ENCODE results near the gene DES. TPM values are rescaled to one million over a fixed set of nuclear protein-coding genes. Genes with fewer than 3 reads are reported as not detected.

Gene DES
- total and polyA plus RNA-seq, 2 of the 4 experiments (the other 2 are of a cell fraction) = 4.3 to 4.9 TPM

DNA sequence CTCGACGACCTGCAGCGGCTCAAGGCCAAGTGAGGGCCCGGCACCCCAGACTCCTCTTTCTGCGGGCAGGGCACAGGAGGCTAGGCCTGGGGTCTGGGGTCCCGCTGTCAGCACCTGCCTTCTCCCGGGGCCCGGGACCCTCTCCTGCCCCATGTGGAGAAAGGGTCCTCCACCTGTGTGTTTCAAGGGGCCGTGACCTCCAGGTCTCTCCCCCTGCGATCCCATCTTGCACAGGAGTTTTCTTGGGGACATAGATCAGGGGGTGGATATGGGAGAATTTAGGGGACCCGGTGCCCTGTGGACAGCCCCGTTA is 791 bp downstream of the DES start:
- H2BK15ac ChIP-seq (ENCODE audit: low read depth, low read length) = no peak overlapping the region
- H3K4me2 ChIP-seq (ENCODE audit: low read depth, low read length) = no peak overlapping the region
- H3K23ac ChIP-seq (ENCODE audit: low read depth, low read length) = no peak overlapping the region
- H3K14ac ChIP-seq (replicated peaks; ENCODE audit: low read depth, low read length) = no peak overlapping the region
- no peaks in the 10 kb centered on the region for H3K9me3 ChIP-seq (ENCODE audit: control insufficient read depth, insufficient read depth, low read length)
- H4K91ac ChIP-seq (ENCODE audit: insufficient read depth, low read depth, low read length) = no peak overlapping the region
- H3K9me1 ChIP-seq (ENCODE audit: insufficient read depth, low read length) = 0 out of 2 replicates have a peak, but pooled peaks cover 5% of the 10 kb centered on the region
- TF ChIP-seq, protein P1, sequence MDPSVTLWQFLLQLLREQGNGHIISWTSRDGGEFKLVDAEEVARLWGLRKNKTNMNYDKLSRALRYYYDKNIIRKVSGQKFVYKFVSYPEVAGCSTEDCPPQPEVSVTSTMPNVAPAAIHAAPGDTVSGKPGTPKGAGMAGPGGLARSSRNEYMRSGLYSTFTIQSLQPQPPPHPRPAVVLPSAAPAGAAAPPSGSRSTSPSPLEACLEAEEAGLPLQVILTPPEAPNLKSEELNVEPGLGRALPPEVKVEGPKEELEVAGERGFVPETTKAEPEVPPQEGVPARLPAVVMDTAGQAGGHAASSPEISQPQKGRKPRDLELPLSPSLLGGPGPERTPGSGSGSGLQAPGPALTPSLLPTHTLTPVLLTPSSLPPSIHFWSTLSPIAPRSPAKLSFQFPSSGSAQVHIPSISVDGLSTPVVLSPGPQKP (IDR thresholded peaks at IDR 0.05; ENCODE audit: borderline replicate concordance, low read depth, low read length) = no peak
- no peak for TF ChIP-seq CEBPB (IDR thresholded peaks at IDR 0.05; ENCODE audit: low read depth, low read length)
- TF ChIP-seq RFX5 (IDR thresholded peaks at IDR 0.05; ENCODE audit: low read depth, low read length) = no peak
- no peak for TF ChIP-seq MXI1 (IDR thresholded peaks at IDR 0.05; ENCODE audit: borderline replicate concordance, low read depth, low read length)
- TF ChIP-seq MAZ (IDR thresholded peaks at IDR 0.05; ENCODE audit: borderline replicate concordance, low read depth, low read length) = no peak
- no peak for TF ChIP-seq SMC3 (IDR thresholded peaks at IDR 0.05; ENCODE audit: low read depth, low read length)
- no peak for TF ChIP-seq BHLHE40 (IDR thresholded peaks at IDR 0.05; ENCODE audit: low read depth, low read length)
- peak overlapping the region; percentile 29 for H2AFZ ChIP-seq (replicated peaks; ENCODE audit: low read length, poor library complexity)
- dilution Hi-C loops (cut with HindIII; ENCODE audit: low sequenced_read_pairs, unreplicated experiment) = no loop called here
- no peak overlapping the region for H2BK120ac ChIP-seq (ENCODE audit: low read depth, low read length)
- in situ Hi-C loops (cut with MboI; ENCODE audit: low sequenced_read_pairs) = no loop called here
- no peak overlapping the region for H3K18ac ChIP-seq (ENCODE audit: low read depth, low read length)
- H3K56ac ChIP-seq (ENCODE audit: extremely low read depth, insufficient read depth, low read length) = no peak overlapping the region
- H3K27me3 ChIP-seq (ENCODE audit: control insufficient read depth, insufficient read depth, low read length) = peaks cover 6% of the 10 kb centered on the region
- no peak overlapping the region for H3K4ac ChIP-seq (ENCODE audit: low read depth, low read length)
- no peak overlapping the region for H2AK5ac ChIP-seq (ENCODE audit: low read depth, low read length)
- H3K4me1 ChIP-seq (ENCODE audit: control insufficient read depth, insufficient read depth, low read length) = peaks cover 7% of the 10 kb centered on the region
- H2BK20ac ChIP-seq (ENCODE audit: low read depth, low read length) = no peak overlapping the region
- no TSS peak for BruUV-seq (replicated peaks)
- no peak overlapping the region for H3K4me3 ChIP-seq (ENCODE audit: insufficient read depth, low read depth, low read length)
- no peak overlapping the region for H2AK9ac ChIP-seq (replicated peaks; ENCODE audit: low read depth, low read length, poor library complexity)
- 49% methylated on average over 5 of the region's 12 CpGs; no CpG with 5 or more reads in 1 of the 2 experiments for WGBS, 2 experiments (ENCODE audit: extremely low coverage in 2 of 2, insufficient read length in 1 of 2)
- no peak overlapping the region for H4K8ac ChIP-seq (ENCODE audit: low read depth in 2 of 2, low read length in 2 of 2)
- intact Hi-C loops (cut with micrococcal nuclease) = no loop called here
- no peaks in the 10 kb centered on the region for H3K79me1 ChIP-seq (ENCODE audit: low read depth in 1 of 2, low read length in 2 of 2)
- POLR2A ChIA-PET (ENCODE audit: unreplicated experiment) = interaction anchor here (0.6 kb wide), 2 partner anchors 9 to 28 kb away, joined by 3 to 6 read pairs; no protein-coding TSS in a partner anchor
- DNase-seq = no peak
- no peak overlapping the region for H2BK5ac ChIP-seq (ENCODE audit: low read depth, low read length, poor library complexity, severe bottlenecking)
- no peak overlapping the region for H4K5ac ChIP-seq (ENCODE audit: low read depth, low read length)
- H3K27ac ChIP-seq (ENCODE audit: insufficient read depth, low read length) = no peak overlapping the region
- CTCF ChIA-PET = no interaction called here
- ATAC-seq (ENCODE audit: low read depth) = no peak
- no peak overlapping the region for H3K9ac ChIP-seq (ENCODE audit: low read depth, low read length)
- H3K36me3 ChIP-seq (ENCODE audit: control insufficient read depth, insufficient read depth, low read length) = no peaks in the 10 kb centered on the region
- no peaks in the 10 kb centered on the region for H4K20me1 ChIP-seq (ENCODE audit: insufficient read depth, low read length)
